GM12801 (cell line): Measurements from ENCODE around the gene KRT86.

Experiments used
- CTCF ChIP-seq: IDR thresholded peaks from one replicate; pipeline ENCODE4 v1.5.1; 2011; ENCODE audit warnings: control low read depth; ENCODE audit not compliant: insufficient read length; ENCODE audit errors: extremely low read depth

Gene KRT86

GRCh38 chr12:52321418-52321817 is 47.0 kb downstream of the KRT86 start:
- no peak for TF ChIP-seq CTCF

GRCh38 chr12:52322069-52322468 is 47.6 kb downstream of the KRT86 start:
- no peak for TF ChIP-seq CTCF

GRCh38 chr12:52323001-52323400 is 48.6 kb downstream of the KRT86 start:
- TF ChIP-seq CTCF = no peak

DNA sequence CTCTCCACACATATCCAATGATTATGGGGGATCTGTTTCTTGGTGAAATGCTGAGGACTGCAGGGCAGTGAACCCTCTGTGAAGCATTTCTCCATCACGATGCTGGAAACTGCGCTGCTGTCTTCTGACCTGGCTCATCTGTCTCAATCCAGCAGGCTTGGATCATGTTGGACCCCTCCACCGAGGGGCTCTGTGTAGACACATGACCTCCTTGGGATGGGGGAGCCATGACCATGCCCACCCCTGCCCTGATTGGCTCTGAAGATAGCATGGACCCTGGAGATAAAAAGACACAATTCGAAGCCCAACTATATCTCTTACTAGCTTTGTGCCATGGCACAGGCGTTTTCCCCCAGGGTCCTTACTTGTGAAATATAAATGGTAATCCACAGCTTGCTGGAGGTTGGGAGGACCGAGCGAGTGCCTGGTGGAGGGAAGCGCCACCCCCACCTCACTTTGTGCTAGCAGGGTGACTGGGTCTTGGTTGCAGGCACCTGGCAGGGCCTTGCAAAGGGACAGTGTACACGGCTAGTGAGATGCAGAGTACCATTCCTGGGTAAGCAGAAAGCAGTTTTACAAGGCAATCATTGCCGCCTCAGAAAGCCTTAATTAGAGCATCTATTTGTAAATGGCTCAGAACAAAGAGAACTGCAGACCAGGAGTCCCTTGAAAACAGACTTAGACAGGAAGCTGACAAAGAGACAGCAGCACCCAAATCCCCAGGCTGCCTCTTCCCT is 49.1 kb downstream of the KRT86 start:
- no peak for TF ChIP-seq CTCF

DNA sequence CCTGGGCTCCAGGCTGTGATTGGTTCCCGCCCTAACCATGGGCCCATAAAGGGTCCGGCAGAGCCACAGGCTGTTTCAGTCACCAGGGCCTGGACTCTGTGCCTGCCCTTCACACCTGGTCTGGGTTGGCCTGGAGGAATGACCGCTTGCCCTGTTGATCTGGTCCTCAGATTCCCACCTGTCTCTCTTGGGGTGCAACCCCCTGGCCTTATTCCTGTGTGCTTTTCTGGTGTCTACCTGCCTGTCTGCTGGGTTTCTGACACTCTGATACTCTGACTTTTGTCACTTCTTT is 49.7 kb downstream of the KRT86 start:
- TF ChIP-seq CTCF = no peak

DNA sequence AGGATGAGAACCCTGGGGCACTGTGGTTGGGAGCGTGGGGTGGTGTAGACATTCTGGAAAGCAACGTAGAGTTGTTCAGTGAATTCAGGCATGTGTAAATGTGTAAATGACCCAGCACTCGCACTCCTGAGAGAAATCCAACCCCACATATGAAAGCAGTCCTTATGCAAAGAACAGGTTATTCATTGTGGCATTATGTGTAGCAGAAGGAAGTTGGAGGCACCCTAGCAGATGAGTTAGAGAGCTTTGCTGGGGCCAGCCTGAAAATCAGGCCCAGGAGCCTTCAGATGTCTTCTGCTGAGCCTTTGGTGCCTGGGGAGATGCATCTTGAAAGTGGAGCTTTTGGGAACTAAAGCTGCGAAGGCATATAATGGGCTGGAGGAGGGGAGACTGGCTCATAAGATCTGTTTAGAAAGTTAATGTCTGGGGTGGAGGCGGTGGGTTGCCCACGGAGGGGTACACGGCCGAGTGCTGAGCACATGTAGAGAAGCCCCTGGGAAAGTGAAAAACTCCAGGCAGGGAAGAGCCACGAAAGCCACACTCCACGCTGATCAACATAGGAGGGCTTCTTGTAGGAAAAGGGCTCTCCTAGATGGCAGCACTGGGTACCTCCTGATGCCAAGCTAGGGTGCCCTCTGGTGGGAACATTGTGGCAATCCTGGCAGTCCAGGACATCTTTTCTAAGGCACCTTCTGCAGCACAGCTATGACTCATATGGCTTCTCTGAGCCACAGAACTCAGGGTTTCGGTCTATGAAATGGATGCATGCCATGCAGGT is 52.8 kb downstream of the KRT86 start:
- no peak for TF ChIP-seq CTCF

- TF ChIP-seq CTCF = no peak
These were observed 53.5 kb downstream of the KRT86 start for GRCh38 chr12:52327830-52328500.
